ENCODE results near the gene RIGI.
"Not testable (repeated sequence)": the region's sequence is repeated elsewhere in the genome, so short reads cannot be mapped to it uniquely, and the experiment has no call there.

The RIGI gene

DNA sequence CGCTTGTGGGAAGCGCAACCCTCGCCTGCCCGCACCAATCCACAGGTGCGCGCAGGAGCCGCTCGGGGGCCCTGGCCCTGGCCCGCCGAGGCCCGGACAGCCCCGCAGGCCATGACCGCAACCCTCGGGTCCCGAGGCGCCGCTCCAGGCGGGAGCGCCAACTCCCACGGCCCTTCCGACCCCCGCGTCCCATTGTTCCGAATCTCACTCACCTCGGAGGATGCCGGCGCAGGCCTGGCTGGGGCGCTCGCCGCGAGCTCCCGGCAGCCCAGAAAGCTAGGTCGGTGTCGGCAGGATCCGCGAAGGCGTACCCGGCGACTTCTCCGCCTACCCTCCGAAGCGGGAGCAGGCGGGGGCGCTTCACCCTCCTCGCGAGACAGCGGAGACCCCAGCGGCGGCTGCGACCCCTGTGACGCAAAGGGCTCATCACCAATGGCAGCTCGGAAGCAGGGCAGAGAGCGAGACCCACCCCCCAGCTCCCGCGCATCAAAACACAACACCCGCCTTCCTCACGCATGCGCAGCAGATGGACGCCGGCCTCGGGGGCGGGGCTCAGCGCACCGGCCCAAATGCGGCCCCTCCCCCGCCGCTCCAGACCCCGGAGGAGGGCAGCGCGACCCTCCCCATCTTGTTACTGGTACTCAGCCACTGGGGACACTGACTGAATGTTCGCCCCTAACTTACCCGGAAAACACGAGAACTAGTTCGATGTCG lies 24.7 kb upstream of the RIGI start:
- no peaks in the 10 kb centered on the region for H3K4me1 ChIP-seq (ENCODE audit: insufficient read depth, low read length)
- no peaks in the 10 kb centered on the region for H3K36me3 ChIP-seq (ENCODE audit: insufficient read depth, low read length)

DNA sequence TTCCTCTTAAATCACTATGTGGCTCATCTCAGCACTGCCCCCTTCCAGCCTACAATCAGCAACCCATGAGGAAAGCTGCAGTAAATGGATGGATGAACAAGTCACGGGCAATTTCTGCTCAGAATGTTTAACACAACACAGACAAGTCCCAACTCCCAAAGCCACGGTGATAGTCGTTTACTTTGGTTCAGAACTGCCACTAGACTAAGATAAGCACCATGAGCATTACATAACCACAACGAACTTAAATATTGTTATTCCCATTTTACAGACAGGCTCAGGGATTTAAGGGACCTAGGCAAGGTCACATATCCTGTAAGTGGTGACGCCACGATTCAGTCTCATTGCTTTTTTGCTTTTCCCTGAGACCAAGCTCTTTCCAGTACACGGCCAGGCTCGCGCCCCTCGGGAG lies 24.2 kb upstream of the RIGI start:
- H3K9ac ChIP-seq (ENCODE audit: low read depth, low read length) = peak overlapping the region; percentile 80
- H3K36me3 ChIP-seq (ENCODE audit: insufficient read depth, low read length) = no peaks in the 10 kb centered on the region
- no peaks in the 10 kb centered on the region for H3K9me3 ChIP-seq (ENCODE audit: control insufficient read depth, insufficient read depth, low read length)
- H3K4me1 ChIP-seq (ENCODE audit: insufficient read depth, low read length) = no peaks in the 10 kb centered on the region

More for the DNA sequence above, 24.7 kb upstream of the RIGI start:
- H3K9me3 ChIP-seq (ENCODE audit: control insufficient read depth, insufficient read depth, low read length) = no peaks in the 10 kb centered on the region
- peak overlapping the region; percentile 97 for H3K9ac ChIP-seq (ENCODE audit: low read depth, low read length)

GRCh38 chr9:32548213-32548612 lies 22.2 kb upstream of the RIGI start:
- not testable (repeated sequence) for H3K36me3 ChIP-seq (ENCODE audit: insufficient read depth, low read length); H3K9ac ChIP-seq (ENCODE audit: low read depth, low read length); H3K9me3 ChIP-seq (ENCODE audit: control insufficient read depth, insufficient read depth, low read length); H3K4me1 ChIP-seq (ENCODE audit: insufficient read depth, low read length)

- no peak overlapping the region for H3K9ac ChIP-seq (ENCODE audit: low read depth, low read length)
- H3K4me1 ChIP-seq (ENCODE audit: insufficient read depth, low read length) = no peaks in the 10 kb centered on the region
- H3K36me3 ChIP-seq (ENCODE audit: insufficient read depth, low read length) = peaks cover 16% of the 10 kb centered on the region; the same call in 1 of the 2 replicates
- H3K9me3 ChIP-seq (ENCODE audit: control insufficient read depth, insufficient read depth, low read length) = no peaks in the 10 kb centered on the region
Observed at GRCh38 chr9:32545884-32546283, 19.9 kb upstream of the RIGI start.

GRCh38 chr9:32543047-32543446 lies 17.1 kb upstream of the RIGI start:
- peaks cover 19% of the 10 kb centered on the region; the same call in 1 of the 2 replicates for H3K36me3 ChIP-seq (ENCODE audit: insufficient read depth, low read length)

GRCh38 chr9:32533816-32534215 lies 7.8 kb upstream of the RIGI start:
- no peaks in the 10 kb centered on the region for H3K4me1 ChIP-seq (ENCODE audit: insufficient read depth, low read length)
- no peaks in the 10 kb centered on the region for H3K9me3 ChIP-seq (ENCODE audit: control insufficient read depth, insufficient read depth, low read length)
- no peaks in the 10 kb centered on the region for H3K36me3 ChIP-seq (ENCODE audit: insufficient read depth, low read length)
- no peak overlapping the region for H3K9ac ChIP-seq (ENCODE audit: low read depth, low read length)

More at GRCh38 chr9:32543047-32543446, 17.1 kb upstream of the RIGI start:
- Histone ChIP-seq H3K9me3 (ENCODE audit: control insufficient read depth, insufficient read depth, low read length) (no peaks in the 10 kb centered on the region), H3K4me1 (ENCODE audit: insufficient read depth, low read length) (no peaks in the 10 kb centered on the region), H3K9ac (ENCODE audit: low read depth, low read length) (no peak overlapping the region)

DNA sequence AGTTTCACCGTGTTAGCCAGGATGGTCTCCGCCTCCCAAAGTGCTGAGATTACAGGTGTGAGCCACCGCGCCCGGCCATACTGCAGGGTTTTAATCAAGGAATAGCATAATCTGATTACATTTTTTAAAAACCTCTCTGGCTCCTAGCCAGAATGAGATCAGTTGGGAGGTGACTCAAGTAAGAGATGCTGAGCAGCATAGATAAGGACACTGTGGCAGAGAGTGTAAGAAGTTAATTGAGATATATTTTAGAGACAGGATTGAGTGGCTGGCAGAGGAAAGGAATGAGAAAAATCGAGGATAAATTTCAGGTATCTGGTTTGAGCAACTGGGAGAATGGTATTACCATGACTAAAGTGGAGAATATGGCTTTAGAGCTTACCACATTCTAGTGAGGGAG lies 7.3 kb upstream of the RIGI start:
- H3K9ac ChIP-seq (ENCODE audit: low read depth, low read length) = no peak overlapping the region
- no peaks in the 10 kb centered on the region for H3K9me3 ChIP-seq (ENCODE audit: control insufficient read depth, insufficient read depth, low read length)
- H3K4me1 ChIP-seq (ENCODE audit: insufficient read depth, low read length) = no peaks in the 10 kb centered on the region
- no peaks in the 10 kb centered on the region for H3K36me3 ChIP-seq (ENCODE audit: insufficient read depth, low read length)

DNA sequence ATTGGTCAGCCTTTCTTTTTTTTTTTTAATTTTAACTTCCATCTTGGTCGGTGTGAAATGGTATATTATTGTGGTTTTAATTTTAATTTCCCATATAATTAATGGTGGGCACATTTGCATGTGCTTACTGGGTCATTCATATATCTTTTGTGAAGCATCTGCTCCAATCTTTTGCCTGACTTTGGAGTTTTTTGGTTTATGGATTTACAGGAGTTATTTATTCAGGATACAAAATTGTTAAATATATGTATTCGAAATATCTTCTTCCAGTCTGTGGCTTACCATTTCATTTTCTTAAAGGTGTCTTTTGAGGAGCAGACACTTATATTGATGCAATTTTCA lies 682 bp upstream of the RIGI start:
- H3K36me3 ChIP-seq (ENCODE audit: insufficient read depth, low read length) = no peaks in the 10 kb centered on the region
- peaks cover 5% of the 10 kb centered on the region; the same call in 1 of the 2 replicates for H3K9me3 ChIP-seq (ENCODE audit: control insufficient read depth, insufficient read depth, low read length)
- no peaks in the 10 kb centered on the region for H3K4me1 ChIP-seq (ENCODE audit: insufficient read depth, low read length)
- H3K9ac ChIP-seq (ENCODE audit: low read depth, low read length) = peak overlapping the region; percentile 80; the same call in 1 of the 2 replicates

DNA sequence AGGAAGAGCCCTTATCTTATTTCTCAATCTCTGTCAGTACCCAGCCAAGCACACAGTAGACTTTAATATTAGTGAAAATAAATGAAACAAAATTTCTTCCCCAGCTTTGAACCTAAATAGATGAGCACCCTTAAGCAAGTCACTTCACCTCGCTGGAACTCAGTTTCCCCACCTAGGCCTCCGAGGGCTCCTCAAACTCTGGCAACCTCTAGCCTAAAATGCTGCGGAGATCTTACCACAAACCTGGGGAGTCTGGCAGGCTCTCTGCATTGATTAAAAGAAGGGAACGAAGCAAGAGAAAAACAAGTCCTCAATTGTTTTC lies 326 bp downstream of the RIGI start:
- no peaks in the 10 kb centered on the region for H3K36me3 ChIP-seq (ENCODE audit: insufficient read depth, low read length)
- H3K4me1 ChIP-seq (ENCODE audit: insufficient read depth, low read length) = no peaks in the 10 kb centered on the region
- H3K9ac ChIP-seq (ENCODE audit: low read depth, low read length) = peak overlapping the region; percentile 80
- H3K9me3 ChIP-seq (ENCODE audit: control insufficient read depth, insufficient read depth, low read length) = peaks cover 8% of the 10 kb centered on the region; the same call in 1 of the 2 replicates

DNA sequence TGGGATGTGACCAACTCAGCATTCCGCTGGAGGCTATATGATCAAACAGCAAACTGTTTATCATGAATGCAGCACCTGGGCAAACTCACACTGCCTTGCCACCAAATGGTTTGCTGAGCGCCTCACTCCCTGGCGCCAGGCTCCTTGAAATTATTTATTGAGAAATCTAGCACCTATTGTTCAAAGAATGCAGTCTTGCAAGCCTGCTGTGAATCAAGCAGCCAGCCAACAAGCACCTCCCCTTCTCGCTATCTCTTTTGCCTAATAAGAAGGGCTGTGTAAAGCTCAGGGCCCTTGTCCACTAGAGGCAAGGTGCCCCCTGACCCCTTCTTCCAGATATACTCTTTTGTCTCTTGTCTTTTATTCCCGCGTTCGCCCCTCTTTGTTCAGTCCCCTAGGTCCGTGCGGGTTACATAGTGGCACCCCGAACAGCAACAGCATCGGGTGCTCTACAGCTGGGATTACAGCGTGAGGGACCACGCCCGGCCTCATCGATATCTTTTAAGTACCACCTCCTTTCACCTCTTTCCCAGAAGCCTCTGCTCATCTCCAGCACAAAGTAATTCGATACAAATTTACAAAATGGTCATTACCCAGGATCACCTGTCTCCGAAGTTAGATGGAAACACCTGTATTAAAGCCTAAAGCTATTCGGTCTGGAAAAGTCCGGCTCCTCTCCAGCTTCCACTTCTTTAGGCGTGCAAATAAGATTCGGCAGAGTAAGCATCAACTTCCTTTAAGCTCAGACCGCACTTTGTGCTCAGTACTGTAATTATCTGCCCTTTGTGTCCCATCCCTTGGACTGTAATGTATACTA lies 896 bp downstream of the RIGI start:
- Histone ChIP-seq H3K36me3 (ENCODE audit: insufficient read depth, low read length) (no peaks in the 10 kb centered on the region; the same call in 1 of the 2 replicates), H3K9me3 (ENCODE audit: control insufficient read depth, insufficient read depth, low read length) (peaks cover 8% of the 10 kb centered on the region; the same call in 1 of the 2 replicates), H3K4me1 (ENCODE audit: insufficient read depth, low read length) (no peaks in the 10 kb centered on the region), H3K9ac (ENCODE audit: low read depth, low read length) (peak overlapping the region; percentile 80)

DNA sequence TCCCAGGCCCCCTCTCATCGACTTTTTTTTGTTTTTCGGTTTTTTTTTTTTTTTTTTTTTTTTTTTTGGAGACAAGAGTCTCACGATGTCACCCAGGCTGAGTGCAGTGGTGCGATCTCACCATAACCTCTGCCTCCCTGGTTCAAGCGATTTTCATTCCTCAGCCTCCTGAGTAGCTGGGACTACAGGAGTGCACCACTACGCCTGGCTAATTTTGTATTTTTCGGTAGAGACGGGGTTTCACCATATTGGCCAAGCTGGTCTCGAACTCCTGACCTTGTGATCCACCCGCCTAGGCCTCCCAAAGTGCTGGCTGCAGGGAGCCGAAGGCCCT lies 1.5 kb downstream of the RIGI start:
- peak overlapping the region; percentile 80; the same call in 1 of the 2 replicates for H3K9ac ChIP-seq (ENCODE audit: low read depth, low read length)

GRCh38 chr9:32523910-32524309 lies 2.1 kb downstream of the RIGI start:
- Histone ChIP-seq H3K9ac (ENCODE audit: low read depth, low read length) (no peak overlapping the region), H3K4me1 (ENCODE audit: insufficient read depth, low read length) (no peaks in the 10 kb centered on the region), H3K9me3 (ENCODE audit: control insufficient read depth, insufficient read depth, low read length) (peaks cover 10% of the 10 kb centered on the region; the same call in 1 of the 2 replicates), H3K36me3 (ENCODE audit: insufficient read depth, low read length) (no peaks in the 10 kb centered on the region; the same call in 1 of the 2 replicates)

More for the DNA sequence above, 1.5 kb downstream of the RIGI start:
- H3K9me3 ChIP-seq (ENCODE audit: control insufficient read depth, insufficient read depth, low read length); H3K4me1 ChIP-seq (ENCODE audit: insufficient read depth, low read length); H3K36me3 ChIP-seq (ENCODE audit: insufficient read depth, low read length): not testable (repeated sequence)

- Histone ChIP-seq H3K36me3 (ENCODE audit: insufficient read depth, low read length) (no peaks in the 10 kb centered on the region; the same call in 1 of the 2 replicates), H3K9ac (ENCODE audit: low read depth, low read length) (no peak overlapping the region), H3K9me3 (ENCODE audit: control insufficient read depth, insufficient read depth, low read length) (peaks cover 16% of the 10 kb centered on the region; the same call in 1 of the 2 replicates), H3K4me1 (ENCODE audit: insufficient read depth, low read length) (no peaks in the 10 kb centered on the region)
Observed at GRCh38 chr9:32518276-32518675, 7.7 kb downstream of the RIGI start.

GRCh38 chr9:32516241-32516640 lies 9.8 kb downstream of the RIGI start:
- H3K9me3 ChIP-seq (ENCODE audit: control insufficient read depth, insufficient read depth, low read length) = peaks cover 9% of the 10 kb centered on the region; the same call in 1 of the 2 replicates
- H3K9ac ChIP-seq (ENCODE audit: low read depth, low read length) = no peak overlapping the region
- H3K36me3 ChIP-seq (ENCODE audit: insufficient read depth, low read length) = no peaks in the 10 kb centered on the region; the same call in 1 of the 2 replicates
- no peaks in the 10 kb centered on the region for H3K4me1 ChIP-seq (ENCODE audit: insufficient read depth, low read length)

- no peak overlapping the region for H3K9ac ChIP-seq (ENCODE audit: low read depth, low read length)
- no peaks in the 10 kb centered on the region for H3K4me1 ChIP-seq (ENCODE audit: insufficient read depth, low read length)
- H3K9me3 ChIP-seq (ENCODE audit: control insufficient read depth, insufficient read depth, low read length) = no peaks in the 10 kb centered on the region
- no peaks in the 10 kb centered on the region for H3K36me3 ChIP-seq (ENCODE audit: insufficient read depth, low read length)
Observed at GRCh38 chr9:32508728-32509127, 17.3 kb downstream of the RIGI start.

Measured in ES-I3 (cell line).